HepG2 (cell line): Measurements from ENCODE around the gene CR1. TPM values are rescaled to one million over a fixed set of nuclear protein-coding genes. Genes with fewer than 3 reads are reported as not detected.

Experiments used
- ATAC-seq: fragments of 200-7000 bp; cut with Tn5 transposase; 3 replicates; pipeline ENCODE4 v1.9.1; 2020; ENCODE audit warnings: mild to moderate bottlenecking, moderate library complexity
- BruUV-seq: library from RNA; stranded (reverse); fragments of 400-500 nt; replicated peaks from 2 replicates; lab custom pipeline; 2021; lab: Mats Ljungman, UMichigan
- CTCF ChIA-PET: fragments of 300-600 bp; formaldehyde crosslinking; extraction: SDS; loops from one replicate; lab custom pipeline; 2021; ENCODE audit warnings: low total read pairs, inconsistent platforms, low intra/inter-chr PET ratio; lab: Yijun Ruan, JAX
- POLR2A ChIA-PET: fragments of 350-600 bp; sonication (Branson Sonifier 250); formaldehyde crosslinking; loops from one replicate; lab custom pipeline; 2020; ENCODE audit warnings: antibody characterized with exemption, inconsistent platforms; lab: Yijun Ruan, JAX
- DNase-seq: peaks from one replicate; pipeline ENCODE4 v3.0.0-alpha.2; 2015; ENCODE audit warnings: low spot score
- FAIRE-seq: peaks from 3 replicates; lab custom pipeline; 2011; peaks lifted over from hg19 to GRCh38; lab: Jason Lieb, UNC
- H2AFZ ChIP-seq: one replicate; pipeline ENCODE4 v1.6.1; 2011; ENCODE audit warnings: low read length, inconsistent platforms
- H3K27ac ChIP-seq: fragments of 300-600 bp; 3 replicates; pipeline ENCODE4 v1.8.0; 2011; ENCODE audit warnings: mixed run types, mild to moderate bottlenecking, mixed read lengths, low read length, inconsistent platforms; ENCODE audit not compliant: insufficient read depth; ENCODE audit errors: extremely low read length
- H3K27me3 ChIP-seq, 2 experiments: fragments of 200-600 bp in 1 of 2; 2 replicates in 1 of 2; 3 replicates in 1 of 2; pipeline versions ENCODE4 v1.6.0 to v1.8.0; 2011; ENCODE audit warnings: low read length in 2 of 2, mild to moderate bottlenecking in 2 of 2, moderate library complexity in 2 of 2, inconsistent platforms in 1 of 2; ENCODE audit not compliant: insufficient read depth in 2 of 2, control insufficient read depth in 1 of 2
- H3K36me3 ChIP-seq, 2 experiments: fragments of 200-600 bp in 1 of 2; replicated peaks in 1 of 2; 2 replicates in 1 of 2; 3 replicates in 1 of 2; pipeline versions ENCODE4 v1.5.1 to v1.8.0; 2011; ENCODE audit warnings: low read length in 2 of 2, inconsistent platforms in 1 of 2; ENCODE audit not compliant: insufficient read depth in 2 of 2, control insufficient read depth in 1 of 2
- H3K4me1 ChIP-seq: 2 replicates; pipeline ENCODE4 v1.5.1; 2012; ENCODE audit warnings: low read length, inconsistent platforms; ENCODE audit not compliant: insufficient read depth
- H3K4me2 ChIP-seq: 2 replicates; pipeline ENCODE4 v1.6.0; 2011; ENCODE audit warnings: low read depth, low read length, inconsistent platforms
- H3K4me3 ChIP-seq, 3 experiments: fragments of 200-600 bp in 1 of 3; sonication (generic), shearing (Covaris generic) in 1 of 3; replicated peaks in 1 of 3; 2 replicates each; pipeline ENCODE4 v1.5.1; 2011 to 2016; ENCODE audit warnings: low read length in 3 of 3, inconsistent platforms in 2 of 3, low read depth in 2 of 3, mild to moderate bottlenecking in 2 of 3, control low read depth in 1 of 3, mixed read lengths in 1 of 3; ENCODE audit not compliant: insufficient read depth in 1 of 3
- H3K79me2 ChIP-seq: one replicate; pipeline ENCODE4 v1.6.1; 2011; ENCODE audit warnings: low read length, inconsistent platforms; ENCODE audit not compliant: insufficient read depth
- H3K9ac ChIP-seq: 2 replicates; pipeline ENCODE4 v1.6.0; 2011; ENCODE audit warnings: mild to moderate bottlenecking, low read depth, low read length, inconsistent platforms; ENCODE audit not compliant: insufficient read depth
- H3K9me3 ChIP-seq: 2 replicates; pipeline ENCODE4 v1.5.1; 2012; ENCODE audit warnings: mild to moderate bottlenecking, low read length
- H4K20me1 ChIP-seq: 2 replicates; pipeline ENCODE4 v1.6.0; 2011; ENCODE audit warnings: inconsistent platforms, mild to moderate bottlenecking, low read length, moderate library complexity; ENCODE audit not compliant: insufficient read depth
- BORCS8-MEF2B ChIP-seq: sonication (generic); formaldehyde crosslinking; IDR thresholded peaks from 2 replicates; pipeline ENCODE4 v1.8.0; 2022; ENCODE audit warnings: mild to moderate bottlenecking, missing genetic modification reagents
- CBX5 ChIP-seq: sonication (generic); formaldehyde crosslinking; IDR thresholded peaks from 2 replicates; pipeline ENCODE4 v1.4.0; 2020; ENCODE audit warnings: missing genetic modification reagents, borderline replicate concordance
- GLMP ChIP-seq: sonication (generic); formaldehyde crosslinking; IDR thresholded peaks from 2 replicates; pipeline ENCODE4 v1.9.0; 2021; ENCODE audit warnings: missing genetic modification reagents, mild to moderate bottlenecking, borderline replicate concordance
- HIVEP1 ChIP-seq: sonication (generic); formaldehyde crosslinking; IDR thresholded peaks from 2 replicates; pipeline ENCODE4 v1.4.0; 2020; ENCODE audit warnings: mild to moderate bottlenecking, missing genetic modification reagents
- KLF9 ChIP-seq: IDR thresholded peaks from 2 replicates; pipeline ENCODE4 v1.6.1; 2016; ENCODE audit warnings: low read depth
- MATR3 ChIP-seq: sonication (generic); formaldehyde crosslinking; IDR thresholded peaks from 2 replicates; pipeline ENCODE4 v1.4.0; 2020; ENCODE audit warnings: missing genetic modification reagents
- MEIS1 ChIP-seq: sonication (generic); formaldehyde crosslinking; IDR thresholded peaks from 2 replicates; pipeline ENCODE4 v1.9.0; 2021; ENCODE audit warnings: mild to moderate bottlenecking, missing genetic modification reagents, moderate library complexity, borderline replicate concordance
- NKX3-1 ChIP-seq: sonication (generic); formaldehyde crosslinking; IDR thresholded peaks from 2 replicates; pipeline ENCODE4 v1.5.0; 2020; ENCODE audit warnings: missing genetic modification reagents
- RAD21 ChIP-seq: fragments of 450-650 bp; formaldehyde crosslinking; IDR thresholded peaks from 2 replicates; pipeline ENCODE4 v1.5.0; 2020; ENCODE audit warnings: mild to moderate bottlenecking
- ZBTB46 ChIP-seq: sonication (generic); formaldehyde crosslinking; IDR thresholded peaks from 2 replicates; pipeline ENCODE4 v1.4.0; 2020; ENCODE audit warnings: mild to moderate bottlenecking, missing genetic modification reagents, borderline replicate concordance
- ZNF337 ChIP-seq: sonication (generic); formaldehyde crosslinking; IDR thresholded peaks from 2 replicates; pipeline ENCODE4 v1.5.1; 2020; ENCODE audit warnings: missing genetic modification reagents, low read depth, mild to moderate bottlenecking, borderline replicate concordance
- ZNF546 ChIP-seq: sonication (generic); formaldehyde crosslinking; conservative IDR thresholded peaks from 2 replicates; pipeline ENCODE4 v1.8.1; 2023; ENCODE audit warnings: mild to moderate bottlenecking, missing genetic modification reagents
- ZNF570 ChIP-seq: sonication (generic); formaldehyde crosslinking; IDR thresholded peaks from 2 replicates; pipeline ENCODE4 v1.4.0; 2020; ENCODE audit warnings: mild to moderate bottlenecking, missing genetic modification reagents, borderline replicate concordance
- ZNF572 ChIP-seq: sonication (generic); formaldehyde crosslinking; IDR thresholded peaks from 2 replicates; pipeline ENCODE4 v1.5.1; 2020; ENCODE audit warnings: mild to moderate bottlenecking, missing genetic modification reagents
- ZNF775 ChIP-seq: sonication (generic); formaldehyde crosslinking; IDR thresholded peaks from 2 replicates; pipeline ENCODE4 v1.4.0; 2020; ENCODE audit warnings: missing genetic modification reagents, mild to moderate bottlenecking, moderate library complexity, borderline replicate concordance
- WGBS: methylation state at CpG from one replicate; pipeline ENCODE4 v1.1.6; 2017; ENCODE audit warnings: low lambda C conversion rate; 5-methylcytosine and 5-hydroxymethylcytosine counted together
- in situ Hi-C: cut with HindIII; loops from 2 replicates; pipeline ENCODE4 v1.10.0; 2017; ENCODE audit warnings: low pct_unique_long_range_greater_than_20kb; ENCODE audit not compliant: extremely low pct_ligation_motif_present
- intact Hi-C: fragments of 100-400 bp; cut with micrococcal nuclease; formaldehyde crosslinking; loops from one replicate; pipeline ENCODE4 v1.10.0; 2022; ENCODE audit not compliant: unreplicated experiment
- polyA plus RNA-seq, 8 experiments: library from polyadenylated mRNA; depleted of rRNA in 3 of 8; stranded (reverse) in 7 of 8; unstranded in 1 of 8; fragments of >200 nt; fragmentation: Illumina TruSeq in 4 of 8; extraction: Trizol in 4 of 8; gene quantifications; 2 replicates each; pipeline versions ENCODE4 v1.2.1 to v1.2.3, GENCODE V29; 2011 to 2016; ENCODE audit warnings: low read depth in 4 of 8, missing spikeins in 1 of 8, mixed read lengths in 1 of 8; ENCODE audit not compliant: insufficient read depth in 1 of 8
- total RNA-seq, 5 experiments: library from RNA; depleted of rRNA; stranded (reverse); fragments of >200 nt; fragmentation: Illumina TruSeq; extraction: Trizol; gene quantifications; 2 replicates each; pipeline ENCODE4 v1.2.3, GENCODE V29; 2016; ENCODE audit warnings: low read depth in 1 of 5
- TF ChIP-seq, protein P1 (sequence below): sonication (generic); formaldehyde crosslinking; IDR thresholded peaks from 2 replicates; pipeline ENCODE4 v1.5.0; 2020; ENCODE audit warnings: mild to moderate bottlenecking, missing genetic modification reagents
- TF ChIP-seq, protein P2 (sequence below): sonication (generic); formaldehyde crosslinking; IDR thresholded peaks from 2 replicates; pipeline ENCODE4 v1.4.0; 2020; ENCODE audit warnings: missing genetic modification reagents; ENCODE audit errors: not compliant biosample characterization

CR1 gene
- total and polyA plus RNA-seq, 2 of the 13 experiments (the other 11 are each of a cell fraction or from before 2014, with no cell fraction given): not detected

DNA sequence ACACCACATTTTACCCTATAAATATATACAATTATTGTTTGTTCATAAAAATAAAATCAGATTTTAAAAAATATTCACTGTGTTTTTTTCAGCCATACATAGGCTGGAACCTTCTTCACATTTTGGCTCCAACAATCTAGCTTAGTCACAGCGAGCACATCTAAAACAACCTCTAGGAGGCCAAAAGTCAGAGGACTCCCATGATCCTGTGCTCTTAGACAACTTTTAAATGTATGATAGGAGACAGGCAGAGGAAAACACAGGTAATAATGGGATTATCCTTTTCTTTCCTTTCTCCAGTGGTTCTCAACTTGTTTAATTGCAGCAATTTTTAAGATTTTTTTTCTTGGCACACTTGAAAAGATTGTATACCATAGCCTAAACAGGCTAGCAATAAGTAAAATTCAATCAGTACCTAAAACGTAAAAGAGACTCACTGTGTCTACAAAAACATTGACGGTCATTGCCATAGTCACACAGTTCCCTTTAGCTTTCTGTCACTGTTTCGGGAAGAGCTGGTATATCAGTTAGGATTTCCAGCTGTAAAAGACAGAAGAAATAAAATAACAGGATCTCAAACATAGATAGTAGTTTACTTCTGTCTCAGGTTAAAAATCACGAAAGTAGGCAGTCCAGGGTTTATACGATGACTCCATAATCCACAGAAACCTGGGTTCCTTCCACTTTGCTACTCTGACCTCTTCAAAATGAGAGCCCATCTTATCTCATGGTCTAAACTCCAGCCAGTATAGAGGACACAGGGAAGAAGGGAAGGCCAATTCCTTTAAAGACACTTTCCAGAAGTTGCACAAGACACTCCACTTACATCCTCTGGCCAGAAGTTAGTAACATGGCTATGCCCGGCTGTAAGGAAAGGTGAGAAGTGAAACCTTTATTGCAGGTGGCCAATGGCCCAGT, 109.7 kb downstream of the CR1 start:
- ATAC-seq: no peak
- TF ChIP-seq MATR3 (CRISPR knock-in tag) (no peak), ZNF572 (CRISPR knock-in tag) (no peak), HIVEP1 (CRISPR knock-in tag) (no peak), GLMP (CRISPR knock-in tag) (no peak), ZNF546 (CRISPR knock-in tag) (no peak), RAD21 (no peak), CBX5 (CRISPR knock-in tag) (no peak), MEIS1 (CRISPR knock-in tag) (no peak), ZNF570 (CRISPR knock-in tag) (no peak), BORCS8-MEF2B (CRISPR knock-in tag) (no peak), KLF9 (CRISPR knock-in tag) (no peak), NKX3-1 (CRISPR knock-in tag) (no peak), ZNF337 (CRISPR knock-in tag) (no peak), ZNF775 (CRISPR knock-in tag) (no peak), ZBTB46 (CRISPR knock-in tag) (no peak)
- TF ChIP-seq, protein P1, sequence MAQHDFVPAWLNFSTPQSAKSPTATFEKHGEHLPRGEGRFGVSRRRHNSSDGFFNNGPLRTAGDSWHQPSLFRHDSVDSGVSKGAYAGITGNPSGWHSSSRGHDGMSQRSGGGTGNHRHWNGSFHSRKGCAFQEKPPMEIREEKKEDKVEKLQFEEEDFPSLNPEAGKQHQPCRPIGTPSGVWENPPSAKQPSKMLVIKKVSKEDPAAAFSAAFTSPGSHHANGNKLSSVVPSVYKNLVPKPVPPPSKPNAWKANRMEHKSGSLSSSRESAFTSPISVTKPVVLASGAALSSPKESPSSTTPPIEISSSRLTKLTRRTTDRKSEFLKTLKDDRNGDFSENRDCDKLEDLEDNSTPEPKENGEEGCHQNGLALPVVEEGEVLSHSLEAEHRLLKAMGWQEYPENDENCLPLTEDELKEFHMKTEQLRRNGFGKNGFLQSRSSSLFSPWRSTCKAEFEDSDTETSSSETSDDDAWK: no peak
- TF ChIP-seq, protein P2, sequence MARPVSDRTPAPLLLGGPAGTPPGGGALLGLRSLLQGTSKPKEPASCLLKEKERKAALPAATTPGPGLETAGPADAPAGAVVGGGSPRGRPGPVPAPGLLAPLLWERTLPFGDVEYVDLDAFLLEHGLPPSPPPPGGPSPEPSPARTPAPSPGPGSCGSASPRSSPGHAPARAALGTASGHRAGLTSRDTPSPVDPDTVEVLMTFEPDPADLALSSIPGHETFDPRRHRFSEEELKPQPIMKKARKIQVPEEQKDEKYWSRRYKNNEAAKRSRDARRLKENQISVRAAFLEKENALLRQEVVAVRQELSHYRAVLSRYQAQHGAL (CRISPR knock-in tag): no peak
- TF ChIP-seq, all 625 proteins: peak for 0
- FAIRE-seq: no peak
- DNase-seq: peak; percentile 4
- Histone ChIP-seq H3K36me3 (no peaks in the 10 kb centered on the region), H3K27me3 (no peaks in the 10 kb centered on the region), H4K20me1 (no peaks in the 10 kb centered on the region), H3K9me3 (no peaks in the 10 kb centered on the region), H3K4me1 (peaks cover 23% of the 10 kb centered on the region), H3K27ac (no peak overlapping the region), H3K4me3 (no peak overlapping the region), H3K9ac (no peak overlapping the region), H3K79me2 (no peaks in the 10 kb centered on the region), H2AFZ (no peak overlapping the region), H3K4me2 (no peak overlapping the region)
- WGBS: 85% methylated on average over 7 of the region's 7 CpGs
- in situ Hi-C loops (no loop called here), intact Hi-C loops (no loop called here)
- BruUV-seq: no TSS peak
- POLR2A ChIA-PET: no interaction called here
- CTCF ChIA-PET: no interaction called here
